Colonic mucosa (tissue), 4 donors: ENCODE data around the gene LCE1E. TPM values are rescaled to one million over a fixed set of nuclear protein-coding genes. Genes with fewer than 3 reads are reported as not detected.

Experiments used
- DNase-seq: peaks from one replicate; pipeline ENCODE4 v3.0.0-alpha.2; 2020
- H3K27ac ChIP-seq: fragments of 200-600 bp; one replicate; pipeline ENCODE4 v1.8.0; 2021
- H3K27me3 ChIP-seq: fragments of 200-600 bp; one replicate; pipeline ENCODE4 v1.8.0; 2021
- H3K36me3 ChIP-seq: fragments of 200-600 bp; one replicate; pipeline ENCODE4 v1.8.0; 2021
- H3K4me1 ChIP-seq: fragments of 200-600 bp; one replicate; pipeline ENCODE4 v1.8.0; 2021; ENCODE audit warnings: mild to moderate bottlenecking
- H3K4me3 ChIP-seq: fragments of 200-600 bp; one replicate; pipeline ENCODE4 v1.8.0; 2021
- H3K9ac ChIP-seq, 2 donors: one replicate each; pipeline ENCODE4 v1.7.0; 2013; ENCODE audit warnings: control low read depth in 2 of 2, low read depth in 2 of 2, low read length in 2 of 2
- H3K9me3 ChIP-seq: fragments of 200-600 bp; one replicate; pipeline ENCODE4 v1.8.0; 2021
- CTCF ChIP-seq: fragments of 200-600 bp; IDR thresholded peaks from one replicate; pipeline ENCODE4 v1.8.0; 2022; ENCODE audit warnings: antibody characterized with exemption, mild to moderate bottlenecking
- intact Hi-C: fragments of 100-400 bp; cut with DNase I; formaldehyde crosslinking; loops from one replicate; pipeline ENCODE4 v1.14.1; 2022
- total RNA-seq, 2 donors: library from RNA; stranded (reverse); fragmentation: NEBNext Ultra II Directional in 1 of 2; extraction: Animal tissue kit (Norgen Biotek cat#: 25700) in 1 of 2; gene quantifications; one replicate each; pipeline ENCODE4 v1.2.1, GENCODE V29; 2021
- donor health status: healthy.
- donor health status: DM: no; HTN: no; CAD: no.
- donor health status: DM: no; HTN: no; CAD: no.

Gene LCE1E
- total RNA-seq, 2 donors from 2014 or later: not detected

DNA sequence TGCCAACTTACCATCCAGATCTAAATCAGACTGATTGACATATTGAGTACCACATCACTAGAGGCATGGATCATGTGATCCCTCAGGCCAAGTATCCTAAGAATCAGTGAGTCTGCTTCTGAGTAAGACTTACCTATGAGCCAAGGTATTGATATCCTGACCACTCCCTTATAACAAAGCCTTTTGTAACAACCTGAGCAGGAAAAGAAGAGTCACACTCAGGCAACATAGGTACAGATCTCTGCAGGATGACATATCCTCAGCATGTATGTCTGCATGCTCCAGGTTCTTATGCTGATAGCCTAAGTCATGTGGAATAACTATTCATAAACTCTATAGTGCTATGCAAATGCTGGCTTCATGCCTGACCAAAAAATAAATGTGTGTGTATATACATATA is 38.9 kb downstream of the LCE1E start:
- Histone ChIP-seq H3K4me3 (no peak overlapping the region), H3K27me3 (no peaks in the 10 kb centered on the region), H3K27ac (no peak overlapping the region), H3K9ac (no peak overlapping the region), H3K9me3 (no peaks in the 10 kb centered on the region), H3K36me3 (no peaks in the 10 kb centered on the region), H3K4me1 (no peaks in the 10 kb centered on the region)
- TF ChIP-seq CTCF: no peak
- DNase-seq: no peak
- intact Hi-C loops: no loop called here

DNA sequence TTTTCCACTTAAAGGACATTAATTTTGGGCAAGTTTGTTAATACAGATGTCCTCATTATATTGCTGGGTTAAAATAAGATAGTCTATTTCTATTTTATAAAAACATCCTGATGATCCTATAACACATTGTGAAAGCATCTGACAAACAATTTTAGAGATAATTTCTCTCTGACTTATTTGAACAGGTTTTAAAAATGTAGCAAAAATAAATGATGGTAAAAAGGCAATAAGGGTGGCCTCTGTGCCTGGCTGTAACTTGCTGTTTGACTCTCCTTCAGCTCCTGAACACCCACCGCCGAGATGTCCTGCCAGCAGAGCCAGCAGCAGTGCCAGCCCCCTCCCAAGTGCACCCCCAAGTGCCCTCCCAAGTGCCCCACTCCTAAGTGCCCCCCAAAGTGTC is 41.1 kb downstream of the LCE1E start, which contains the start of gene LCE1A:
Gene LCE1A, plus strand, starts transcription at position 301 of the 400 bp plus-strand sequence. Its CDS starts 0 bp downstream, at position 301.
- Histone ChIP-seq H3K9me3 (no peaks in the 10 kb centered on the region), H3K4me1 (no peaks in the 10 kb centered on the region), H3K27me3 (no peaks in the 10 kb centered on the region), H3K9ac (no peak within 1 kb of the TSS), H3K36me3 (no peaks in the 10 kb centered on the region), H3K27ac (no peak within 1 kb of the TSS), H3K4me3 (no peak within 1 kb of the TSS)
- intact Hi-C loops: no loop called here
- DNase-seq: no peak
- no peak for TF ChIP-seq CTCF

- no peaks in the 10 kb centered on the region for H3K4me1 ChIP-seq
- H3K27ac ChIP-seq: no peak overlapping the region
- H3K36me3 ChIP-seq: no peaks in the 10 kb centered on the region
- H3K27me3 ChIP-seq: no peaks in the 10 kb centered on the region
- no peak for DNase-seq
- H3K9ac ChIP-seq: no peak overlapping the region
- TF ChIP-seq CTCF: no peak
- H3K4me3 ChIP-seq: no peak overlapping the region
- no peaks in the 10 kb centered on the region for H3K9me3 ChIP-seq
- intact Hi-C loops: no loop called here
Observed at GRCh38 chr1:152836870-152837269, 50.8 kb downstream of the LCE1E start.

Other genes starting within 250 kb of the LCE1E start
- not detected for gene LCE3E, start 219.5 kb upstream of the LCE1E start, total RNA-seq
- not detected for gene LCE3D, start 205.7 kb upstream of the LCE1E start, total RNA-seq
- gene LCE3C, start 186.0 kb upstream of the LCE1E start, total RNA-seq: not detected
- gene LCE3B, start 172.4 kb upstream of the LCE1E start, total RNA-seq: not detected
- gene LCE3A, start 163.2 kb upstream of the LCE1E start, total RNA-seq: not detected
- not detected for gene LCE2D, start 122.9 kb upstream of the LCE1E start, total RNA-seq
- not detected for gene LCE2C, start 111.0 kb upstream of the LCE1E start, total RNA-seq
- not detected for gene LCE2B, start 100.1 kb upstream of the LCE1E start, total RNA-seq
- gene LCE2A, start 87.9 kb upstream of the LCE1E start, total RNA-seq: not detected
- not detected for gene LCE4A, start 78.1 kb upstream of the LCE1E start, total RNA-seq
- gene KPRP, start 28.2 kb upstream of the LCE1E start, total RNA-seq: not detected
- not detected for gene LCE1F, start 11.1 kb upstream of the LCE1E start, total RNA-seq
- not detected for gene LCE1D, start 10.5 kb downstream of the LCE1E start, total RNA-seq
- not detected for gene LCE1C, start 20.4 kb downstream of the LCE1E start, total RNA-seq
- not detected for gene LCE1B, start 25.7 kb downstream of the LCE1E start, total RNA-seq
- not detected for gene LCE1A, start 41.2 kb downstream of the LCE1E start, total RNA-seq
- gene LCE6A, start 56.6 kb downstream of the LCE1E start, total RNA-seq: not detected
- gene LCE7A, start 73.7 kb downstream of the LCE1E start, total RNA-seq: not detected
- gene SMCP, start 92.1 kb downstream of the LCE1E start, total RNA-seq: not detected
- not detected for gene IVL, start 122.3 kb downstream of the LCE1E start, total RNA-seq
- not detected for gene SPRR5, start 160.9 kb downstream of the LCE1E start, total RNA-seq
- not detected for gene SPRR4, start 184.4 kb downstream of the LCE1E start, total RNA-seq
- not detected for gene SPRR1A, start 197.8 kb downstream of the LCE1E start, total RNA-seq
- gene SPRR3, start 215.5 kb downstream of the LCE1E start, total RNA-seq: not detected
- gene SPRR1B, start 244.9 kb downstream of the LCE1E start, total RNA-seq: not detected